GM18526 (cell line): Measurements from ENCODE around the gene XCR1.

ENCODE experiments used
- POLR2A ChIP-seq: IDR thresholded peaks from 3 replicates; pipeline ENCODE4 v1.6.1; 2011; ENCODE audit not compliant: insufficient read length; ENCODE audit errors: extremely low read depth

The XCR1 gene, protein sequence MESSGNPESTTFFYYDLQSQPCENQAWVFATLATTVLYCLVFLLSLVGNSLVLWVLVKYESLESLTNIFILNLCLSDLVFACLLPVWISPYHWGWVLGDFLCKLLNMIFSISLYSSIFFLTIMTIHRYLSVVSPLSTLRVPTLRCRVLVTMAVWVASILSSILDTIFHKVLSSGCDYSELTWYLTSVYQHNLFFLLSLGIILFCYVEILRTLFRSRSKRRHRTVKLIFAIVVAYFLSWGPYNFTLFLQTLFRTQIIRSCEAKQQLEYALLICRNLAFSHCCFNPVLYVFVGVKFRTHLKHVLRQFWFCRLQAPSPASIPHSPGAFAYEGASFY

GRCh38 chr3:46027021-46027705 is at the start of gene XCR1:
Gene XCR1, minus strand, starts transcription at chr3:46027483. Its CDS starts 5,536 bp downstream, at chr3:46021947.
- TF ChIP-seq POLR2A, result no peak

- TF ChIP-seq POLR2A, result no peak
Observed at GRCh38 chr3:46076606-46077005, 49.3 kb upstream of the XCR1 start.

DNA sequence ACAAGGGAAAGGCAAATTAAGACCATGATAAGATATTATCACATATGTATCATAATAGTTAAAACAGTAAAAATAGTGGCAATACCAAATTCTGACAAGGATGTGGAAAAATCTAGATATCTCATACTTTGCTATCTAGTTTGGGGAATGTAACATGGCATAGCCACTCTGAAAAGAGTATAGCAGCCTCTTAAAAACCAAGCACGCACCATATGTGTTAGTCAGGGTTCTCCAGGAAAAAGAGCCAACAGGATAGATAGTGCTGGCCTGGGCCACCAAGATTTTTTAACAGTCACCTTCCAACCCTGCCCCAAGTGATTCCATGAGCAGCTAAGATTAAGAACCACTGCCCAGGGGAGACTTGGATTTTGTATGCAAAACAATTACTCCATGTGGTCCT is 48.5 kb upstream of the XCR1 start:
- TF ChIP-seq POLR2A, result no peak

DNA sequence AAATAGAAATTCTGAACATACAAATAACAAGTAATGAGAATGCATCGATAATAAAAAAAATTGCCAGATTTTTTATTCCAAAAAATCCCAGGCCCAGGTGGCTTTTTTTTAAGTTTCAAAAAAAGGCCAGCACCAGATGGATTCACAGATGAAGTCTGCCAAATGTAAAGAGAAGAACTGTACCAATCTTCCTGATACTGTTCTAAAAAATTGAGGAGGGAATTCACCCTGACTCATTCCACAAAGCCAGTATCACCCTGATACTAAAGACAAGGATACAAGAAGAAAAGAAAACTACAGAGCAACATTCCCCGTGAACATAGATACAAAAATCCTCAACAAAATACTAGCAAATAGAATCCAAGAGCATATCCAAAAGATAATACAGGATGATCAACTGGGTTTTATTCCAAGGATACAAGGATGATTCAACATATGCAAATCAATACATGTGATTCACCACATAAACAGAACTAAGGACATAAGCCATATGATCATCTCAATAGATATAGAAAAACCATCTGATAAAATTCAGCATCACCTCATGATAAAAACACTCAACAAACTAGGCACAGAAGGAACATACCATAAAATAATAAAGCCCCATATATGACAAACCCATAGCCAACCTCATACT is 44.1 kb upstream of the XCR1 start:
- TF ChIP-seq POLR2A, result no peak

- TF ChIP-seq POLR2A, result no peak
Observed at GRCh38 chr3:46070595-46071093, 43.4 kb upstream of the XCR1 start.

- TF ChIP-seq POLR2A, result no peak
Observed at GRCh38 chr3:46068501-46068900, 41.2 kb upstream of the XCR1 start.

GRCh38 chr3:46067401-46067800 is 40.1 kb upstream of the XCR1 start:
- no peak for TF ChIP-seq POLR2A

GRCh38 chr3:46065750-46066256 is 38.5 kb upstream of the XCR1 start:
- no peak for TF ChIP-seq POLR2A

DNA sequence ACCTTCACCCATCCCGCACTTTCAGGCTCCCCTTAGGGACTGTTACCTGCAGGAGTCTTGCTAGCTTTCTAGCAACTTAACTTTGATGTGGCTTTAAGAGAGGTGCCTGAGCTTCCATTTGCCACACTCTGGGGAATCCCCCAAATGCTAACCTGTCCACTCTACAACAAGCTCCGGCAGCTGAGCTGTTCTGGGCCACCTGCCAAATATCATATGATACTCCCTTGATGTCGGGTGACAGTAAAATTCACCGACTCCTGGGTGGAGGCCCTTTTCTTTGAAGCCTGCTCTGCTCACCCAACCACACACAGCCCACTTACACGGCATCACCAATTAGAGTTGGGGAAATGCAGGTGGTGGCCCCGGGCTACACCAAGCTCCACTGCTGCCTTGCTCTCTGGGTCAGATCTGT is 38.0 kb upstream of the XCR1 start:
- TF ChIP-seq POLR2A, result no peak

DNA sequence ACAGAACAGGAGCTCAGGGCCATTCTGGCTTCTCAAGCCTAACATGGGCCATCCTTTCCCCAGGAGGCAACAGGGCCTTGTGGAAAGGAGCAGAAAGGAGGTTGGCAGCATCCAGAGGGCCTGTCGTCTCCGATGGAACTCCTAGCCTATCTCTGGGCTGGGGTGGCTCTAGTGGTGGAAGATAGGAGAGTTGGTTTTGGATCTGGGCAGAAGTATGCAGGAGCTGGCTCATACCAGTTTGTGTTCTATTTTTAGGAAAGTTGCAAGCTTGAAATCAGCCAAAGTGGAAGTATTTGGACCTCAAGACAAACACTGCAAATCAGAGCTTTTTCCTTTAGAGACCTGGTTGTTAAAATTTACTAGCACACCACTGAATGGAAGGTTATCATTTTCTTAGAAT is 35.4 kb upstream of the XCR1 start:
- TF ChIP-seq POLR2A, result no peak

GRCh38 chr3:46061887-46062286 is 34.6 kb upstream of the XCR1 start:
- no peak for TF ChIP-seq POLR2A

DNA sequence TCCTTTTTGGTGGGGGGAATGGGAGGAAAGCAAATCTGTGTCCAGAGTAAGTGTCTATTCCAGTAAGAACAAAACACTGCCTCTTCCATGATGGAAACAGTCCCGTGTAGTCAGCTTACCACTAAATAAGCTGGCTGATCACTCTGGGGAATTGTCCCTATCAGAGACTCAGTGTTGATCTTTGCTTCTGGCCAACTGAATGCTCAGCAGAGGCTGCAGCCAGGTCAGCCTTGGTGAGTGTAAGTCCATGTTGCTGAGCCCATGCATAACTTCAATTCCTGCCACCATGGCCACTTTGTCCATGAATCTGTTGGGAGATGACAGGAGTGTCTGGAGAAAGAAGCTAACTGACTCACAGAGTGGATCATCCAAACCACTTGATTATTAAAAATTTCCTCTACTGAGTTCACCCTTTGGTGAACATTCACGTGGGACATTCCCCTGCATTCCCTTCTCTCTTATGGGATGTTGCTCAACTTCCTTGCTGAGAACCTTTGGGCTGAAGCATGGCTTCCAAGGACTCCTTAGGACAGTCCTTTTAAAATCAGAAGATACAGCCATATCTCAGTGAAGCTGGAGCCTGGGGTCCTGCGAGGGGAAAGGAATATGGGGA is 33.9 kb upstream of the XCR1 start:
- no peak for TF ChIP-seq POLR2A

GRCh38 chr3:46060551-46060950 is 33.3 kb upstream of the XCR1 start:
- TF ChIP-seq POLR2A, result no peak

GRCh38 chr3:46059432-46059831 is 32.1 kb upstream of the XCR1 start:
- no peak for TF ChIP-seq POLR2A

- TF ChIP-seq POLR2A, result no peak
Observed at GRCh38 chr3:46058981-46059380, 31.7 kb upstream of the XCR1 start.

GRCh38 chr3:46057716-46058115 is 30.4 kb upstream of the XCR1 start:
- no peak for TF ChIP-seq POLR2A

DNA sequence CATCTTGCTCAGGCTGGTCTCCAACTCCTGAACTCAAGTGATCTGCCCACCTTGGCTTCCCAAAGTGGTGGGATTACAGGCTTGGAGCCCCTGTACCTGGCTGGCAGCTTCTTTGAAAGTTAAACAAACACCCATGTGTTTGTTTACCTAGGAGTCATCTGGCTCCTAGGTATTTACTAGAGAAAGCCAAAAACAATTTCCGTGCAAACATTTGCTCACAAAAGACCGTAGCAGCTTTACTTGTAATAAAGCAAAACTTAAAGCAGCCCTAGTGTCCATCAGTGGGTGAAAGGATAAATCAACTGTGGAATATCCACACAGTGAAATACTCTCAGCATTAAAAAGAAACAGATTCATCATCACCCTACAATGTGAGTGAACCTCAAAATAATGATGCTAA is 29.4 kb upstream of the XCR1 start:
- TF ChIP-seq POLR2A, result no peak
